Medulla oblongata (tissue), 1 donor: ENCODE measurements around the gene CRYBG3.

Experiments
- DNase-seq: peaks from one replicate; pipeline ENCODE4 v3.0.0-alpha.2; 2015; ENCODE audit errors: extremely low spot score

The CRYBG3 gene

GRCh38 chr3:97838393-97838792, 16.6 kb downstream of the CRYBG3 start:
- no peak for DNase-seq

GRCh38 chr3:97839944-97840343, 18.1 kb downstream of the CRYBG3 start:
- DNase-seq, result no peak

GRCh38 chr3:97841304-97841703, 19.5 kb downstream of the CRYBG3 start:
- no peak for DNase-seq

GRCh38 chr3:97841956-97842355, 20.1 kb downstream of the CRYBG3 start:
- DNase-seq, result no peak

GRCh38 chr3:97848779-97849178, 27.0 kb downstream of the CRYBG3 start:
- no peak for DNase-seq

- DNase-seq, result no peak
These were observed 35.6 kb downstream of the CRYBG3 start for GRCh38 chr3:97857401-97857800.

- DNase-seq, result no peak
These were observed 38.6 kb downstream of the CRYBG3 start for GRCh38 chr3:97860364-97860763.

- DNase-seq, result no peak
These were observed 40.8 kb downstream of the CRYBG3 start for GRCh38 chr3:97862582-97862981.

GRCh38 chr3:97863031-97863430, 41.2 kb downstream of the CRYBG3 start:
- DNase-seq, result no peak

GRCh38 chr3:97863775-97864174, 42.0 kb downstream of the CRYBG3 start:
- DNase-seq, result no peak

GRCh38 chr3:97871186-97871585, 49.4 kb downstream of the CRYBG3 start:
- DNase-seq, result no peak

- DNase-seq, result peak; percentile 8
These were observed 50.2 kb downstream of the CRYBG3 start for GRCh38 chr3:97871801-97872524.

- no peak for DNase-seq
These were observed 50.8 kb downstream of the CRYBG3 start for GRCh38 chr3:97872525-97873042.

- DNase-seq, result no peak
These were observed 58.5 kb downstream of the CRYBG3 start for GRCh38 chr3:97880267-97880666.

GRCh38 chr3:97882975-97883598, 61.3 kb downstream of the CRYBG3 start:
- DNase-seq, result no peak

GRCh38 chr3:97883736-97884135, 61.9 kb downstream of the CRYBG3 start:
- no peak for DNase-seq

- no peak for DNase-seq
These were observed 62.8 kb downstream of the CRYBG3 start for GRCh38 chr3:97884586-97885123.

- DNase-seq, result no peak
These were observed 64.4 kb downstream of the CRYBG3 start for GRCh38 chr3:97885931-97886824.

GRCh38 chr3:97889814-97890213, 68.0 kb downstream of the CRYBG3 start:
- DNase-seq, result no peak

GRCh38 chr3:97892852-97893251, 71.0 kb downstream of the CRYBG3 start:
- no peak for DNase-seq

GRCh38 chr3:97895216-97895615, 73.4 kb downstream of the CRYBG3 start:
- no peak for DNase-seq

- no peak for DNase-seq
These were observed 74.3 kb downstream of the CRYBG3 start for GRCh38 chr3:97896129-97896528.
